Activated gamma-delta T cell (primary cell): ENCODE measurements around the gene FUT2.
"Not testable (repeated sequence)": the region's sequence is repeated elsewhere in the genome, so short reads cannot be mapped to it uniquely, and the experiment has no call there.

Source experiments
- DNase-seq: peaks from one replicate; lab custom pipeline; 2025; lab: John Stamatoyannopoulos, UW

Gene FUT2

GRCh38 chr19:48702701-48703100 lies 6.9 kb downstream of the FUT2 start:
- no peak for DNase-seq

- no peak for DNase-seq
Observed at GRCh38 chr19:48703316-48703715, 7.5 kb downstream of the FUT2 start.

GRCh38 chr19:48705431-48705830 lies 9.7 kb downstream of the FUT2 start:
- DNase-seq: no peak

GRCh38 chr19:48708471-48708870 lies 12.7 kb downstream of the FUT2 start:
- DNase-seq: no peak

GRCh38 chr19:48711106-48711662 lies 15.4 kb downstream of the FUT2 start:
- no peak for DNase-seq

- no peak for DNase-seq
Observed at GRCh38 chr19:48713041-48713863, 17.5 kb downstream of the FUT2 start.

- peak; percentile 85 for DNase-seq
Observed at GRCh38 chr19:48713864-48714755, 18.3 kb downstream of the FUT2 start.

GRCh38 chr19:48714759-48715675 lies 19.2 kb downstream of the FUT2 start:
- DNase-seq: no peak

GRCh38 chr19:48715681-48716171 lies 20.0 kb downstream of the FUT2 start:
- DNase-seq: no peak

GRCh38 chr19:48716562-48717291 lies 21.0 kb downstream of the FUT2 start:
- DNase-seq: no peak

- not testable (repeated sequence) for DNase-seq
Observed at GRCh38 chr19:48718106-48718505, 22.3 kb downstream of the FUT2 start.

- DNase-seq: no peak
Observed at GRCh38 chr19:48718711-48719231, 23.0 kb downstream of the FUT2 start.

- DNase-seq: no peak
Observed at GRCh38 chr19:48719263-48720171, 23.7 kb downstream of the FUT2 start, which contains the start of gene MAMSTR. Gene MAMSTR (minus strand): TSS chr19:48719725. CDS start chr19:48719031, 694 bp downstream.

GRCh38 chr19:48720251-48720612 lies 24.5 kb downstream of the FUT2 start:
- DNase-seq: no peak

GRCh38 chr19:48720613-48721296 lies 25.0 kb downstream of the FUT2 start:
- peak; percentile 54 for DNase-seq

- no peak for DNase-seq
Observed at GRCh38 chr19:48722196-48722708, 26.5 kb downstream of the FUT2 start.

GRCh38 chr19:48724796-48725753 lies 29.3 kb downstream of the FUT2 start:
- no peak for DNase-seq
